AG04449 (cell line): ENCODE measurements around the gene TMEM266.
"Not testable (repeated sequence)": the region's sequence is repeated elsewhere in the genome, so short reads cannot be mapped to it uniquely, and the experiment has no call there.

Experiments
- CTCF ChIA-PET: fragments of 350-600 bp; formaldehyde crosslinking; extraction: SDS; loops from one replicate; lab custom pipeline; 2021; ENCODE audit warnings: antibody characterized with exemption; lab: Yijun Ruan, JAX
- POLR2A ChIA-PET: fragments of 400-600, 350-600 bp; formaldehyde crosslinking; extraction: SDS; loops from one replicate; lab custom pipeline; 2020; ENCODE audit warnings: antibody characterized with exemption, inconsistent platforms; lab: Yijun Ruan, JAX
- DNase-seq: peaks from one replicate; pipeline ENCODE4 v3.0.0-alpha.2; 2010; ENCODE audit warnings: low read depth, low spot score
- H3K4me3 ChIP-seq: 2 replicates; pipeline ENCODE4 v1.5.1; 2011; ENCODE audit warnings: low read depth, mild to moderate bottlenecking, control low read depth, low read length
- TF ChIP-seq, protein P1 (sequence below): IDR thresholded peaks from one replicate; pipeline ENCODE4 v1.5.1; 2011; ENCODE audit warnings: mild to moderate bottlenecking, moderate library complexity, low read length, control low read depth, inconsistent platforms; ENCODE audit not compliant: insufficient read depth; ENCODE audit errors: missing control alignments

Gene TMEM266, protein sequence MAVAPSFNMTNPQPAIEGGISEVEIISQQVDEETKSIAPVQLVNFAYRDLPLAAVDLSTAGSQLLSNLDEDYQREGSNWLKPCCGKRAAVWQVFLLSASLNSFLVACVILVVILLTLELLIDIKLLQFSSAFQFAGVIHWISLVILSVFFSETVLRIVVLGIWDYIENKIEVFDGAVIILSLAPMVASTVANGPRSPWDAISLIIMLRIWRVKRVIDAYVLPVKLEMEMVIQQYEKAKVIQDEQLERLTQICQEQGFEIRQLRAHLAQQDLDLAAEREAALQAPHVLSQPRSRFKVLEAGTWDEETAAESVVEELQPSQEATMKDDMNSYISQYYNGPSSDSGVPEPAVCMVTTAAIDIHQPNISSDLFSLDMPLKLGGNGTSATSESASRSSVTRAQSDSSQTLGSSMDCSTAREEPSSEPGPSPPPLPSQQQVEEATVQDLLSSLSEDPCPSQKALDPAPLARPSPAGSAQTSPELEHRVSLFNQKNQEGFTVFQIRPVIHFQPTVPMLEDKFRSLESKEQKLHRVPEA

DNA sequence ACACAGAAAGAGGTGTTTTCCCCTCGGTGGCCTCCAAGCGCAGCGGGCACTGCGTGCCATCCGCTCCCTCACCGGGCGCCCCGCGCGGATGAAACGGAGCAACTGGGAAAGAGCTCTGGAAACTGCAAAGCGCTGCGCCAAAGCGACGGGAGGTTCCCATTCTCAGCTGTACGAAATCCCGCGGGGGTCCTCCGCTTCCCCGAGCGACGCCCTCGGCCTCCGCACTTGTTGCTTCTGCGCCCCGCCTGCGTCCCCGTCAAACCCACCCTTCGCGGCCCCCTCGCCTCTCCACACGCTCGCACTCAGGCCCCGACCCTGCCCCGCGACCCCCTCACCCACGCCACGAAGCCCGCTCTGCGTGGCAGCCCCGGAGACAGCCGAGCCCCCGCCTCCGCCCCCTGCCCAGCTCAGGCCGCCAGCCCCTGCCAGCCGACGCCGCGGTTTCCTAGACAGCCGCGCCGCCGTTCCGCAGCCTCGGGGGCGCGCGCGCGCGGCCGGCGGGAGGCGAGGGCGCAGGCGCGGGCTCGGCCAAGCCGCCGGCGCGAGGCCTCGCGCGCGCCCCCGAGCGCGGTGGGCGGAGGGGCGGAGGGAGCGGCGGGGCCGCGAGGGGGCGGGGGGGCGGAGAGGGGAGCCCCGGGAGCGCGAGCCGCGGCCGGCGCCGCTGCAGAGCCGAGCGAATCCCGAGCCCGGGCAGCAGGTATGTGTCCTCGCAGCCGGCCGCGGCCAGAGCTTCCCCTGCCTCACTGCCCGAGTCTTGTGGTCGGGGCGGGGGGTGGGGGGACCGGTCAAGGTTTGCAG lies at the start of gene TMEM266:
TSS of gene TMEM266 (plus strand) at position 666 of the 798 bp plus-strand sequence. CDS start 74,279 bp downstream, outside the sequence.
- CTCF ChIA-PET = interaction anchor here (1.0 to 15.0 kb wide), 11 partner anchors 10 to 807 kb away, joined by 3 to 230 read pairs (median 4); no protein-coding TSS in a partner anchor
- TF ChIP-seq, protein P1, sequence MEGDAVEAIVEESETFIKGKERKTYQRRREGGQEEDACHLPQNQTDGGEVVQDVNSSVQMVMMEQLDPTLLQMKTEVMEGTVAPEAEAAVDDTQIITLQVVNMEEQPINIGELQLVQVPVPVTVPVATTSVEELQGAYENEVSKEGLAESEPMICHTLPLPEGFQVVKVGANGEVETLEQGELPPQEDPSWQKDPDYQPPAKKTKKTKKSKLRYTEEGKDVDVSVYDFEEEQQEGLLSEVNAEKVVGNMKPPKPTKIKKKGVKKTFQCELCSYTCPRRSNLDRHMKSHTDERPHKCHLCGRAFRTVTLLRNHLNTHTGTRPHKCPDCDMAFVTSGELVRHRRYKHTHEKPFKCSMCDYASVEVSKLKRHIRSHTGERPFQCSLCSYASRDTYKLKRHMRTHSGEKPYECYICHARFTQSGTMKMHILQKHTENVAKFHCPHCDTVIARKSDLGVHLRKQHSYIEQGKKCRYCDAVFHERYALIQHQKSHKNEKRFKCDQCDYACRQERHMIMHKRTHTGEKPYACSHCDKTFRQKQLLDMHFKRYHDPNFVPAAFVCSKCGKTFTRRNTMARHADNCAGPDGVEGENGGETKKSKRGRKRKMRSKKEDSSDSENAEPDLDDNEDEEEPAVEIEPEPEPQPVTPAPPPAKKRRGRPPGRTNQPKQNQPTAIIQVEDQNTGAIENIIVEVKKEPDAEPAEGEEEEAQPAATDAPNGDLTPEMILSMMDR = no peak
- H3K4me3 ChIP-seq = peak within 1 kb of the TSS; percentile 58
- POLR2A ChIA-PET = interaction anchor here (0.6 to 1.3 kb wide), 2 partner anchors 14 to 79 kb away, joined by 3 read pairs; no protein-coding TSS in a partner anchor
- DNase-seq = no peak

DNA sequence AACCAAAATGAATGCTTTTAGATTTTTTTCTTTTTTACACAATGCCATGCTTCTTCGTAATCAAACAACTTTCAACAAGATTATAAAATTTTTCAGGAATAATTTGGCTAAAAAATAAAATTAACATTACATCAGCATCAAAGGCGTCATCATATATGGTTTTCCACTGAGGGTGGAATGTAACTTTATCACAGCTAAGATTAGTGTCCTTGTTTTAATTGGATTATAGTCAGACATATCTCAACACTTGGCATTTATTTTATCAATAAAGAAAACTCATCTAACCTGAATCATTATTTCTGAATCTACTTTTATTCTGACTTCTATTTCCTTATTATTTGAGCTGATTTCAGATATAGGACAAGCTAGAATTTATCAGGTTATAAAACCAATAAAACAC lies 49.2 kb upstream of the TMEM266 start:
- POLR2A ChIA-PET = no interaction called here
- no peak for DNase-seq
- no peak overlapping the region for H3K4me3 ChIP-seq
- TF ChIP-seq, protein P1 = no peak
- CTCF ChIA-PET = interaction anchor here (1.1 kb wide), 1 partner anchor 46 kb away, joined by 3 read pairs; no protein-coding TSS in a partner anchor

DNA sequence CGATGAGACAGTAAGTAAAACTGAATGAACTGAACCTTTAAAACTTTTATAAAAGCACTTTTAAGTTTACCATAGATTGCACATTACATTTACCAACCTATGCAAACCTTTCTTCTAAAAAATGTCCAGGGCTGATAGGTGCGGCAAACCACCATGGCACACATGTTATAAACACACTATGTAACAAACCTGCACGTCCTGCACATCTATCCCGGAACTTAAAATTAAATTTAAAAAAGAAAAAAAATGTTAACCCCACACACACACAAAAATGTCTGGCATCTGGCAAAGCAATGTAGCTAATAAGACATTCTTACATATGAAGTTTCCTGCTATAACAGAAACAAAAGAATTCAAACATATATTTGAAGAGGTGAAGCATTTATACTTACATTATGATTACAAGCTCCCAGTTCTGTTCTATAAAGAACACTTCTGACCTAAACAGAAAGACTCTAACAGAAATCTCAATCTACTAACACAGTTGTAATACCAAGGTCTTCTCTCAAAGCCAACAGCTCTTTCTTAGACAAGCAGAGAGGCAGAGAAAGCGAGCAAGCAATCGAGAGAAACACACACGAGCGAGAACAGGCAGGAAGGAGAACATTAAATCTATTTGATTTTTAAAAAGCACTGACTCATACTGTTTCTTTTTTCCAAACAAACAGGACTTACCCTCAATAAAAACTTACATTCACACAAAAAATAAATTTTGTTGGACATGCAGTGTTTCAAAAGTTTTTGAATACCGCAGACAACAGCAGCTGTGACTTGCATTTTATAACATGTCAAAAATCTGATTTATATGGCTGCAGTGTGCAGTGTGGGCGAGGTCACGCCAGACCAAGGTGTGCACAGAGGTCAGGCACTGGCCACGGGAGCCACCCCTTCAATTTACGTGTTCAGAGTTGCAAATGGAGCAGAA lies 47.9 kb upstream of the TMEM266 start, which contains the start of gene NRG4:
TSS of gene NRG4 (minus strand) at position 798 of the 925 bp plus-strand sequence. CDS start 1,194 bp downstream, outside the sequence.
- TF ChIP-seq, protein P1 = no peak
- ChIA-PET POLR2A (interaction anchor here (0.7 kb wide), 1 partner anchor 960 kb away, joined by 3 read pairs; no protein-coding TSS in a partner anchor), CTCF (interaction anchor here (0.8 kb wide), 1 partner anchor 139 kb away, joined by 3 read pairs; no protein-coding TSS in a partner anchor)
- no peak for DNase-seq
- no peak within 1 kb of the TSS for H3K4me3 ChIP-seq

DNA sequence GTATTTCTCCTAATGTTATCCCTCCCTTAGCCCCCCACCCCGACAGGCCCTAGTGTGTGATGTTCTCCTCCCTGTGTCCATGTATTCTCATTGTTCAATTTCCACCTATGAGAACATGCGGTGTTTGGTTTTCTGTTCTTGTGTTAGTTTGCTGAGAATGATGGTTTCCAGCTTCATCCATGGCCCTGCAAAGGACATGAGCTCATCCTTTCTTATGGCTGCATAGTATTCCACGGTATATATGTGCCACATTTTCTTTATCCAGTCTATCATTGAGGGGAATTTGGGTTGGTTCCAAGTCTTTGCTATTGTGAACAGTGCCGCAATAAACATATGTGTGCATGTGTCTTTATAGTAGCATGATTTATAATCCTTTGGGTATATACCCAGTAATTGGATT lies 46.3 kb upstream of the TMEM266 start:
- DNase-seq, CTCF ChIA-PET, POLR2A ChIA-PET, H3K4me3 ChIP-seq: not testable (repeated sequence)

DNA sequence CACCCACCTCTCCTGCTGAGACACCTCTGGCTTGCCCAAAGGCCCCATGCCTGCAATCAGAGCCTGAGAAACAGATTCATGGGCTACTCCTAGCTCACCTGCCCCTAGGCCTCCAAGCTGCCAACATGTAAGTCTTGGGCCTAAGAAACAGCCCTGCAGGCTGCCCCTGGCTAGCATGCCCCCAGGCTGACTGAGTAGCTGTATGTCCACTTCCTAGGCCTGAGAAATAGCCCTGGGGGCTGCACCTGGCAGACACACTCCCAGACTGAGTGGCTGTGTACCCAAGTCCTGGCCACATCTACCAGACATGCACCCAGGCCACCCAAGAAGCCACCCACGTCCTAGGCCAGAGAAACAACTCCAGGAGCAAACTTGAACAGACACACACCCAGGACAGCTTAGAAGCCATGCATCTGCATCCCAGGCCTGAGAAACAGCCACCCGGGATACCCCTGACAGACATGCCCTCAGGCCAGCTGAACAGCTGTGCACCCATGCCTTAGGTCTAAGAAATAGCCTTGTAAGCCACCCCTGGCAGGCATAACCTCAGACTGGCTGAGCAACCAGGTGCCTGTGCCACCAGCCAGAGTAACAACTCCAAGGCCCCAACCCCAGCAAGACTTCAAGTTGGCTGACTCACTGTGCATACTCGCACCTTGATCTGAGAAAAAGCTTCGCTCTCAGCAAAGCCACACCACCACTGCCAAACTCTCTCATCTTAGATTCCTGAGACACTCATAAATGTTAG lies 35.6 kb upstream of the TMEM266 start:
- DNase-seq = no peak
- CTCF ChIA-PET = interaction anchor here (1.3 kb wide), 1 partner anchor 34 kb away, joined by 7 read pairs; no protein-coding TSS in a partner anchor
- POLR2A ChIA-PET = no interaction called here
- H3K4me3 ChIP-seq = no peak overlapping the region
- TF ChIP-seq, protein P1 = no peak
